ENCODE data around the gene IPO11. TPM values are rescaled to one million over a fixed set of nuclear protein-coding genes. Genes with fewer than 3 reads are reported as not detected.
A peak's percentile ranks its signal among the peaks of the same experiment; 100 is the strongest.

IPO11 gene
- total and polyA plus RNA-seq, 3 experiments from 2014 or later, result 9.9 to 74.7 (median 70.0) TPM

DNA sequence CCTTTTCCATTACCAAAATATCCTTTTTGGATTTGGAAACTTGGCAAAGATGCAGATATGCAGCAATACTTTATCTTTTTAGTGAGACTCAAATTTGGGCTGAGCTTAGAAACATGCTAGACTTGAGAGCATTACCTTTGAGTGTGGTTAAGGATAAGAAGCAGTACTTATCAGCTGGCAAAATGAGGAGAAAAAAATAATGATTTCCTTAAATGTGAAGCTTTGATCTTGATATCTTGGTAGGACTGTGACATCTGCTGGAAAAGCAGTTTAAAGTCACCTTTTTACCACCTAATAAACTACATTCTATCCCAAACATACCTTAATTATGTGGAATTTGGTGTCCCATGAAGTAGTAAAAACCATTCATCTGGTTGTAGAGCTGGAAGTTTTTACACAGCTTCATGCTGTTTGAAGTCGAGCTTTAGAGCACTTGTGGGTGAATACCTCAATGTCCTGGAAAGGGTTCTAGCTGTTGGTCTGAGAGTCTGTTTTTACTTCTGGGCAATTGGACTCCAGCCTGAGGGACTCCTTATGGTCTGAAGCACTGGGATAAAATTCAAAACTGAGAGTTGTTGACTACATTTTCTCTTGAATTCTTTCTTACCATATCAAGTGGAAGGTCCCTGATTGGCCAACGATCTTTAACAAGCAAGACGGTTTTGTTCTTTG lies 219.5 kb downstream of the IPO11 start:
- Mint-ChIP-seq H3K9me3 (no peaks in the 10 kb centered on the region), H3K27ac (peak overlapping the region in 1 of 8 donors; percentile 29), H3K4me3 (no peak overlapping the region), H3K4me1 (no peaks in the 10 kb centered on the region), H3K27me3 (no peaks in the 10 kb centered on the region), H3K36me3 (peaks cover 0 to 34% (median 18%) of the 10 kb centered on the region in 3 donors)
- Histone ChIP-seq H3K4me3 (ENCODE audit: low read length) (no peak overlapping the region), H3K9me3 (ENCODE audit: low read length) (no peaks in the 10 kb centered on the region), H3K4me1 (ENCODE audit: insufficient read depth, low read length) (no peaks in the 10 kb centered on the region), H3K27ac (ENCODE audit: low read depth, low read length) (no peak overlapping the region), H3K27me3 (ENCODE audit: insufficient read depth, low read length, poor library complexity, severe bottlenecking) (no peaks in the 10 kb centered on the region), H3K36me3 (ENCODE audit: insufficient read depth, low read length) (peaks cover 3% of the 10 kb centered on the region)
- POLR2A ChIA-PET, result no interaction called here
- no peak for DNase-seq
- CTCF ChIA-PET, result no interaction called here

GRCh38 chr5:62633243-62633642 lies 220.7 kb downstream of the IPO11 start:
- H3K36me3 ChIP-seq (ENCODE audit: insufficient read depth, low read length), result no peaks in the 10 kb centered on the region
- no peaks in the 10 kb centered on the region for H3K27me3 ChIP-seq (ENCODE audit: insufficient read depth, low read length, poor library complexity, severe bottlenecking)
- ChIA-PET POLR2A (no interaction called here), CTCF (interaction anchor here (0.9 kb wide), 1 partner anchor 20 kb away, joined by 3 read pairs; no protein-coding TSS in a partner anchor)
- peaks cover 0 to 23% (median 14%) of the 10 kb centered on the region in 3 donors for H3K36me3 Mint-ChIP-seq
- H3K27ac ChIP-seq (ENCODE audit: low read depth, low read length), result no peak overlapping the region
- H3K27me3 Mint-ChIP-seq, result no peaks in the 10 kb centered on the region
- no peak overlapping the region for H3K4me3 ChIP-seq (ENCODE audit: low read length)
- no peak for DNase-seq
- no peaks in the 10 kb centered on the region for H3K4me1 Mint-ChIP-seq
- H3K9me3 Mint-ChIP-seq, result no peaks in the 10 kb centered on the region
- no peaks in the 10 kb centered on the region for H3K9me3 ChIP-seq (ENCODE audit: low read length)
- no peak overlapping the region for H3K4me3 Mint-ChIP-seq
- peak overlapping the region in 3 of 8 donors; percentile 1 to 51 (median 20) for H3K27ac Mint-ChIP-seq
- H3K4me1 ChIP-seq (ENCODE audit: insufficient read depth, low read length), result no peaks in the 10 kb centered on the region

DNA sequence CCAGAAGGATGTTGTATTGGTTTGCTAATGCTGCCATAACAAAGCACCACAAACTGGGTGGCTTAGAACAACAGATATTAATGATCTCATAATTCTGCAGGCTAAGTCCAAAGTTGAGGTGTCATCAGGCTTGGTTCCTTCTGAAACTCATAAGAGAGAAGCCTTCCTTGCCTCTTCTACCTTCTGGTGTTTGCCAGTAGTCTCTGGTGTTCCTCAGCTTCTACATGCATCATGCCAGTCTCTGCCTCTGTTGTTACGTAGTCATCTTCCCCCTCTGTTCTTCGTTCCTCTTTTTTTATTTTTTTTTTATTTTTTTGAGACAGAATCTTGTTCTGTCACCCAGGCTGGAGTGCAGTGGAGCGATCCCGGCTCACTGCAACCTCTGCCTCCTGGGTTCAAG lies 227.9 kb downstream of the IPO11 start:
- Histone ChIP-seq H3K4me3 (ENCODE audit: low read length) (no peak overlapping the region), H3K36me3 (ENCODE audit: insufficient read depth, low read length) (no peaks in the 10 kb centered on the region), H3K9me3 (ENCODE audit: low read length) (no peaks in the 10 kb centered on the region), H3K4me1 (ENCODE audit: insufficient read depth, low read length) (no peaks in the 10 kb centered on the region), H3K27ac (ENCODE audit: low read depth, low read length) (no peak overlapping the region), H3K27me3 (ENCODE audit: insufficient read depth, low read length, poor library complexity, severe bottlenecking) (no peaks in the 10 kb centered on the region)
- Mint-ChIP-seq H3K9me3 (no peaks in the 10 kb centered on the region), H3K36me3 (peaks cover 4 to 8% (median 8%) of the 10 kb centered on the region in 3 donors), H3K4me3 (no peak overlapping the region), H3K27ac (no peak overlapping the region), H3K4me1 (no peaks in the 10 kb centered on the region), H3K27me3 (no peaks in the 10 kb centered on the region)
- DNase-seq, result no peak
- POLR2A ChIA-PET, result no interaction called here
- CTCF ChIA-PET, result no interaction called here

GRCh38 chr5:62642468-62642867 lies 229.9 kb downstream of the IPO11 start:
- no peaks in the 10 kb centered on the region for H3K9me3 Mint-ChIP-seq
- no peak overlapping the region for H3K4me3 Mint-ChIP-seq
- ChIA-PET CTCF (no interaction called here), POLR2A (no interaction called here)
- no peaks in the 10 kb centered on the region for H3K9me3 ChIP-seq (ENCODE audit: low read length)
- H3K4me3 ChIP-seq (ENCODE audit: low read length), result no peak overlapping the region
- DNase-seq, result no peak
- H3K4me1 Mint-ChIP-seq, result no peaks in the 10 kb centered on the region
- no peaks in the 10 kb centered on the region for H3K36me3 ChIP-seq (ENCODE audit: insufficient read depth, low read length)
- H3K36me3 Mint-ChIP-seq, result peaks cover 1 to 8% (median 7%) of the 10 kb centered on the region in 3 donors
- no peak overlapping the region for H3K27ac Mint-ChIP-seq
- no peaks in the 10 kb centered on the region for H3K4me1 ChIP-seq (ENCODE audit: insufficient read depth, low read length)
- H3K27me3 ChIP-seq (ENCODE audit: insufficient read depth, low read length, poor library complexity, severe bottlenecking), result no peaks in the 10 kb centered on the region
- no peak overlapping the region for H3K27ac ChIP-seq (ENCODE audit: low read depth, low read length)
- no peaks in the 10 kb centered on the region for H3K27me3 Mint-ChIP-seq

DNA sequence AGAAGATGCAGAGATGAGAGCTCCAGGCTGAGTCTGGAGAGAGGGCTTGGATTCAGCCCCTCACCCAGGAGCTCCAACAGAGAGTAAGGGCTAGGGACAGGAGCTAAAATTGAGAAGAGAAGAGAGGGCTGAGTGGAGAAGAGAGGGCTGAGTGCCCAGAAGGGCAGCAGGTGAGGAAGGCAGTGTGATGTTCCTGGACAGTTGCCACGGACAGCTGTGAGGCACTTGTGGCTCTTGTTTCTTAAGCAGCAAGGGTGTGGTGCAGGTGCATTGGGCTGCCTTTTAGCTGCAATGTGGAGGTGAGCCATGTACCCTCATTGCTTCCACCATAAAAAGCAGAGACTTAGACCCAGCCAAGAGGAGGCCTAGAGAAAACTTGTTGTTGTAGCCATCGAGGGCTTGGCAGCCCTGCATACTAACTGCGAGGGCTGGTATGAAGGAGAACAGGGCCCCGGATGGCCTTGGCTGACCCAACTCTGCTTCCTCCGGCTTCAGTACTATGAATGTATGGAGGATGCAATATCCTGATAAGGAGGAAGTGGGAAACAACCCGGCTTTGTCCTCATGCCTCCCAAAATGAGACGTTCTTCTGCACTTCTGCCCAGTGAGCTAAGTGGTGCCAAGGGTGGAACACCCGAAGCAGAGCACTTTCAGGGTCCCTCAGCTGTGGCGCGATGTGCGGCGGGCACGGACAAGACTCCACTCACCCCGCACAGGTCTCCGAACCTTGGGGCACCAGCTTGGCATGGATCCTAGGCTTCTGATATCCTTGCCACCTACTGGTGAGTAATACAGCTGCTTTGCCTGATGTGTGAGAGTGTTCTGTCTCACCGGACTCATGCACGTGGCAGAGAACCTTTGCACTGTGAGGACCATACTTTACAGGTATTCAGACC lies 231.2 kb downstream of the IPO11 start:
- Mint-ChIP-seq H3K4me1 (no peaks in the 10 kb centered on the region), H3K27ac (peak overlapping the region in 1 of 8 donors; percentile 48), H3K27me3 (no peaks in the 10 kb centered on the region), H3K9me3 (no peaks in the 10 kb centered on the region), H3K36me3 (peaks cover 1 to 8% (median 7%) of the 10 kb centered on the region in 3 donors), H3K4me3 (no peak overlapping the region)
- Histone ChIP-seq H3K4me3 (ENCODE audit: low read length) (no peak overlapping the region), H3K36me3 (ENCODE audit: insufficient read depth, low read length) (no peaks in the 10 kb centered on the region), H3K27ac (ENCODE audit: low read depth, low read length) (no peak overlapping the region), H3K9me3 (ENCODE audit: low read length) (no peaks in the 10 kb centered on the region), H3K4me1 (ENCODE audit: insufficient read depth, low read length) (no peaks in the 10 kb centered on the region), H3K27me3 (ENCODE audit: insufficient read depth, low read length, poor library complexity, severe bottlenecking) (no peaks in the 10 kb centered on the region)
- DNase-seq, result no peak
- ChIA-PET POLR2A (no interaction called here), CTCF (interaction anchor here (0.9 kb wide), 1 partner anchor 10 kb away, joined by 3 read pairs; no protein-coding TSS in a partner anchor)

GRCh38 chr5:62645223-62645622 lies 232.7 kb downstream of the IPO11 start:
- Mint-ChIP-seq H3K36me3 (peaks cover 0 to 4% (median 4%) of the 10 kb centered on the region in 3 donors), H3K27me3 (no peaks in the 10 kb centered on the region), H3K4me1 (no peaks in the 10 kb centered on the region), H3K27ac (no peak overlapping the region), H3K9me3 (no peaks in the 10 kb centered on the region), H3K4me3 (no peak overlapping the region)
- no peak for DNase-seq
- Histone ChIP-seq H3K27ac (ENCODE audit: low read depth, low read length) (no peak overlapping the region), H3K4me1 (ENCODE audit: insufficient read depth, low read length) (no peaks in the 10 kb centered on the region), H3K27me3 (ENCODE audit: insufficient read depth, low read length, poor library complexity, severe bottlenecking) (no peaks in the 10 kb centered on the region), H3K4me3 (ENCODE audit: low read length) (no peak overlapping the region), H3K9me3 (ENCODE audit: low read length) (no peaks in the 10 kb centered on the region), H3K36me3 (ENCODE audit: insufficient read depth, low read length) (no peaks in the 10 kb centered on the region)
- POLR2A ChIA-PET, result no interaction called here
- CTCF ChIA-PET, result no interaction called here

DNA sequence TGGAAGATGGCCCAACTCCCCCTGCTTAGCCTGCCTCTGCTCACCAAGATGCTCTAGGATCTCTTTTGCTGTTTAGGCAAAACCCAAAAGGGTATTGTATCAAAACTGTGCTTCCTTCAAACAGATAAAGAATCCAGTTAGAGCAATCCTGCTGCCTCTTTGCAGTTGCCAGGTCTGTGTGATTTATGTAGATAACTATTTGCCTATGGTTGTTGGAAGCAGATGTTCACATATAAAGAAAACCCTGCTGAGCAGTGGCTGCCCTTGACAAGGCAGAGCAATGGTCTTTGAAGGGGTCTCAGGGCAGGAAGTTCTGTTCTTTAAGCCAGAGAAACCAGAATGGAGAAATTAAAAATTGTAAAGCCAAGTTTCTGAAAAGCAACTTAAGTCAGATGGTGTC lies 234.7 kb downstream of the IPO11 start:
- Mint-ChIP-seq H3K36me3 (peaks cover 0 to 4% (median 4%) of the 10 kb centered on the region in 3 donors), H3K27me3 (peaks cover 0 to 1% of the 10 kb centered on the region in 2 donors), H3K27ac (no peak overlapping the region), H3K4me1 (no peaks in the 10 kb centered on the region), H3K4me3 (no peak overlapping the region), H3K9me3 (no peaks in the 10 kb centered on the region)
- no peaks in the 10 kb centered on the region for H3K9me3 ChIP-seq (ENCODE audit: low read length)
- no peak overlapping the region for H3K4me3 ChIP-seq (ENCODE audit: low read length)
- CTCF ChIA-PET, result no interaction called here
- no peaks in the 10 kb centered on the region for H3K36me3 ChIP-seq (ENCODE audit: insufficient read depth, low read length)
- no peak overlapping the region for H3K27ac ChIP-seq (ENCODE audit: low read depth, low read length)
- H3K4me1 ChIP-seq (ENCODE audit: insufficient read depth, low read length), result no peaks in the 10 kb centered on the region
- POLR2A ChIA-PET, result no interaction called here
- DNase-seq, result no peak
- no peaks in the 10 kb centered on the region for H3K27me3 ChIP-seq (ENCODE audit: insufficient read depth, low read length, poor library complexity, severe bottlenecking)

GRCh38 chr5:62649025-62649424 lies 236.5 kb downstream of the IPO11 start:
- Histone ChIP-seq H3K27ac (ENCODE audit: low read depth, low read length) (no peak overlapping the region), H3K4me1 (ENCODE audit: insufficient read depth, low read length) (no peaks in the 10 kb centered on the region), H3K4me3 (ENCODE audit: low read length) (no peak overlapping the region), H3K36me3 (ENCODE audit: insufficient read depth, low read length) (no peaks in the 10 kb centered on the region), H3K27me3 (ENCODE audit: insufficient read depth, low read length, poor library complexity, severe bottlenecking) (no peaks in the 10 kb centered on the region), H3K9me3 (ENCODE audit: low read length) (no peaks in the 10 kb centered on the region)
- CTCF ChIA-PET, result no interaction called here
- H3K4me3 Mint-ChIP-seq, result no peak overlapping the region
- POLR2A ChIA-PET, result no interaction called here
- DNase-seq, result no peak
- peaks cover 0 to 4% of the 10 kb centered on the region in 2 donors for H3K27me3 Mint-ChIP-seq
- H3K9me3 Mint-ChIP-seq, result peaks cover 0 to 4% (median 0%) of the 10 kb centered on the region in 5 donors
- H3K36me3 Mint-ChIP-seq, result peaks cover 0 to 14% (median 0%) of the 10 kb centered on the region in 3 donors
- H3K27ac Mint-ChIP-seq, result no peak overlapping the region
- H3K4me1 Mint-ChIP-seq, result no peaks in the 10 kb centered on the region
